Upper lobe of right lung (tissue), 1 donor: ENCODE results near the gene OR8A1. TPM values are rescaled to one million over a fixed set of nuclear protein-coding genes. Genes with fewer than 3 reads are reported as not detected.
A peak's percentile ranks its signal among the peaks of the same experiment; 100 is the strongest.

Experiments
- ATAC-seq: fragments of 200-7000 bp; cut with Tn5 transposase; one replicate; pipeline ENCODE4 v1.9.1; 2020; ENCODE audit warnings: mild to moderate bottlenecking, moderate library complexity
- DNase-seq: peaks from one replicate; pipeline ENCODE4 v3.0.0-alpha.2; 2020
- H3K27ac ChIP-seq: fragments of 200-600 bp; one replicate; pipeline ENCODE4 v1.8.0; 2022
- H3K27me3 ChIP-seq: fragments of 200-600 bp; one replicate; pipeline ENCODE4 v1.8.0; 2022; ENCODE audit warnings: mild to moderate bottlenecking
- H3K36me3 ChIP-seq: fragments of 200-600 bp; one replicate; pipeline ENCODE4 v1.8.0; 2022
- H3K4me1 ChIP-seq: fragments of 200-600 bp; one replicate; pipeline ENCODE4 v1.8.0; 2022
- H3K4me3 ChIP-seq: fragments of 200-600 bp; one replicate; pipeline ENCODE4 v1.8.0; 2022; ENCODE audit warnings: mild to moderate bottlenecking
- H3K9me3 ChIP-seq: fragments of 200-600 bp; one replicate; pipeline ENCODE4 v1.8.0; 2022
- intact Hi-C: fragments of 100-400 bp; cut with DNase I; formaldehyde crosslinking; loops from one replicate; pipeline ENCODE4 v1.11.0; 2022
- total RNA-seq: library from RNA; stranded (reverse); fragmentation: NEBNext Ultra II Directional; extraction: Animal tissue kit (Norgen Biotek cat#: 25700); gene quantifications from one replicate; pipeline ENCODE4 v1.2.1, GENCODE V29; 2021
- TF ChIP-seq, protein P1 (sequence below): fragments of 200-600 bp; IDR thresholded peaks from one replicate; pipeline ENCODE4 v1.8.0; 2022; ENCODE audit warnings: antibody characterized with exemption
- donor health status: DM: no; HTN: yes; CAD: no; lungs with severe emphysema.

Gene OR8A1
- total RNA-seq, 1 donor from 2014 or later = not detected

GRCh38 chr11:124608147-124608546, 38.4 kb downstream of the OR8A1 start:
- no peak overlapping the region for H3K4me3 ChIP-seq
- intact Hi-C loops = no loop called here
- ATAC-seq (no peak), DNase-seq (no peak)
- H3K27me3 ChIP-seq = no peaks in the 10 kb centered on the region
- H3K27ac ChIP-seq = no peak overlapping the region
- TF ChIP-seq, protein P1, sequence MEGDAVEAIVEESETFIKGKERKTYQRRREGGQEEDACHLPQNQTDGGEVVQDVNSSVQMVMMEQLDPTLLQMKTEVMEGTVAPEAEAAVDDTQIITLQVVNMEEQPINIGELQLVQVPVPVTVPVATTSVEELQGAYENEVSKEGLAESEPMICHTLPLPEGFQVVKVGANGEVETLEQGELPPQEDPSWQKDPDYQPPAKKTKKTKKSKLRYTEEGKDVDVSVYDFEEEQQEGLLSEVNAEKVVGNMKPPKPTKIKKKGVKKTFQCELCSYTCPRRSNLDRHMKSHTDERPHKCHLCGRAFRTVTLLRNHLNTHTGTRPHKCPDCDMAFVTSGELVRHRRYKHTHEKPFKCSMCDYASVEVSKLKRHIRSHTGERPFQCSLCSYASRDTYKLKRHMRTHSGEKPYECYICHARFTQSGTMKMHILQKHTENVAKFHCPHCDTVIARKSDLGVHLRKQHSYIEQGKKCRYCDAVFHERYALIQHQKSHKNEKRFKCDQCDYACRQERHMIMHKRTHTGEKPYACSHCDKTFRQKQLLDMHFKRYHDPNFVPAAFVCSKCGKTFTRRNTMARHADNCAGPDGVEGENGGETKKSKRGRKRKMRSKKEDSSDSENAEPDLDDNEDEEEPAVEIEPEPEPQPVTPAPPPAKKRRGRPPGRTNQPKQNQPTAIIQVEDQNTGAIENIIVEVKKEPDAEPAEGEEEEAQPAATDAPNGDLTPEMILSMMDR = no peak
- no peaks in the 10 kb centered on the region for H3K36me3 ChIP-seq
- H3K9me3 ChIP-seq = no peaks in the 10 kb centered on the region
- no peaks in the 10 kb centered on the region for H3K4me1 ChIP-seq

- H3K27me3 ChIP-seq = peaks cover 3% of the 10 kb centered on the region
- H3K4me1 ChIP-seq = no peaks in the 10 kb centered on the region
- no peaks in the 10 kb centered on the region for H3K9me3 ChIP-seq
- intact Hi-C loops = no loop called here
- DNase-seq (no peak), ATAC-seq (no peak)
- H3K27ac ChIP-seq = no peak overlapping the region
- H3K36me3 ChIP-seq = no peaks in the 10 kb centered on the region
- TF ChIP-seq, protein P1 = no peak
- no peak overlapping the region for H3K4me3 ChIP-seq
These were observed 40.5 kb downstream of the OR8A1 start for GRCh38 chr11:124610295-124610694.

GRCh38 chr11:124611064-124611463, 41.3 kb downstream of the OR8A1 start, which contains the start of gene PANX3:
PANX3 (plus strand) TSS chr11:124611428; CDS start chr11:124611557, 129 bp downstream.
- DNase-seq = no peak
- TF ChIP-seq, protein P1 = no peak
- H3K27ac ChIP-seq = no peak within 1 kb of the TSS
- no peaks in the 10 kb centered on the region for H3K9me3 ChIP-seq
- H3K27me3 ChIP-seq = peaks cover 8% of the 10 kb centered on the region
- peak; percentile 16 for ATAC-seq
- intact Hi-C loops = no loop called here
- H3K36me3 ChIP-seq = no peaks in the 10 kb centered on the region
- H3K4me1 ChIP-seq = no peaks in the 10 kb centered on the region
- H3K4me3 ChIP-seq = no peak within 1 kb of the TSS

DNA sequence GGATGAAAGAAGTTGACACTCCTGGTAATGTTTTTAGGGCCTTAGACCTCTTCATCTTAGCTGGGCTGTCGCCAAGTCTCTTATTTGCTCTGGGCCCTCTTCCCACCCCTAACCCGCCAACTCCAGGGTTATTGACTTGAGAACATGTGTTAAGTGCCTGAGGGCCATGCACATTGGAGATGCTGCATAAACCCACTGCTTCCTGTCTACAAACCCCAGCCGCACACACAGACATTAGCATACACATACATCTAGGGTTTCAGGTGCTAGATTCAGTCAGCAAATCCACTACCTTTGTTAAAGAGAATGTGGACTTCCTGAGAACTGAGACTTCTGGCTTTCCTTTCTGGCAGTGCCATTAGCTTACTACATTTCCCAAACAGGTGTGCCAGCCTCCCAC, 42.2 kb downstream of the OR8A1 start:
- ATAC-seq (no peak), DNase-seq (no peak)
- H3K4me1 ChIP-seq = no peaks in the 10 kb centered on the region
- no peaks in the 10 kb centered on the region for H3K36me3 ChIP-seq
- no peak overlapping the region for H3K4me3 ChIP-seq
- H3K9me3 ChIP-seq = no peaks in the 10 kb centered on the region
- H3K27me3 ChIP-seq = peaks cover 8% of the 10 kb centered on the region
- TF ChIP-seq, protein P1 = no peak
- no peak overlapping the region for H3K27ac ChIP-seq
- intact Hi-C loops = no loop called here

DNA sequence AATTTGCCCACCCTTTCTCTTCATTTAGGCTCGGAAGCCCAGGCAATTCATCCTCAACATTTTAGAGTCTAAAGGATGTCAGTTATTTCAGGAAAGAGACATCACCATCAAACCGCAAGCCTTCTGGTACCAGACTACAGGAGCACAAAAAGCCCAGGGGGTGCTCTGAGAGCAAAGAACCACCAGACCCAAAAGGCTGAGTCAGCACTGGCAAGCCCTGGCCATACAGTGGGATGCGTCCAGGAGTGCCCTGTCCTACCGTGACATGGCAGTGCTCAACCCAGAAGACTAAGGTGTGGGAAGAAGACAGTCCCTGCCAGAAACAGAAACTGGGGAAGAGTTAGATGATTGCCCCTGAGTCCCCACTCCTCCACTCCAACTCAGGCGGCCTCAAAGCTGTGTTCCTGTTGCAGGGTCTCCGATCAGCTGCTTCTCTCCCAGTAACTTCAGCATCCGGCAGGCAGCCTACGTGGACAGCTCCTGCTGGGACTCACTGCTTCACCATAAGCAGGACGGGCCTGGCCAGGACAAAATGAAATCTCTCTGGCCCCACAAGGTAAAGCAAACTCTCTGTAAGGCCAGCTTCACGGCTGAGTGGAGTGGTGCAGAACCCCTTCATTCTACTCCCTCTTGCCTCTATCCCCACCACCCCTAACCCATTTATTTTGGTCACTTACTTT, 42.9 kb downstream of the OR8A1 start:
- intact Hi-C loops = no loop called here
- Histone ChIP-seq H3K36me3 (no peaks in the 10 kb centered on the region), H3K27ac (no peak overlapping the region), H3K4me3 (no peak overlapping the region), H3K9me3 (no peaks in the 10 kb centered on the region), H3K27me3 (peaks cover 8% of the 10 kb centered on the region), H3K4me1 (no peaks in the 10 kb centered on the region)
- TF ChIP-seq, protein P1 = no peak
- DNase-seq (no peak), ATAC-seq (no peak)

- intact Hi-C loops = no loop called here
- Histone ChIP-seq H3K4me3 (no peak overlapping the region), H3K27ac (no peak overlapping the region), H3K4me1 (peaks cover 10% of the 10 kb centered on the region), H3K27me3 (peaks cover 8% of the 10 kb centered on the region), H3K36me3 (no peaks in the 10 kb centered on the region), H3K9me3 (no peaks in the 10 kb centered on the region)
- ATAC-seq (no peak), DNase-seq (no peak)
- TF ChIP-seq, protein P1 = no peak
These were observed 49.1 kb downstream of the OR8A1 start for GRCh38 chr11:124618863-124619262.
